HepG2 (cell line): ENCODE data around the gene MMP19. TPM values are rescaled to one million over a fixed set of nuclear protein-coding genes. Genes with fewer than 3 reads are reported as not detected.

Source experiments
- ARNT2 ChIP-seq: sonication (generic); formaldehyde crosslinking; IDR thresholded peaks from 2 replicates; pipeline ENCODE4 v1.8.0; 2022; ENCODE audit warnings: mild to moderate bottlenecking, low read depth, missing genetic modification reagents, moderate library complexity
- CENPBD1 ChIP-seq: sonication (generic); formaldehyde crosslinking; IDR thresholded peaks from 2 replicates; pipeline ENCODE4 v1.8.0; 2022; ENCODE audit warnings: missing genetic modification reagents, low read depth, mild to moderate bottlenecking, borderline replicate concordance
- CSRNP2 ChIP-seq: sonication (generic); formaldehyde crosslinking; conservative IDR thresholded peaks from 2 replicates; pipeline ENCODE4 v1.8.0; 2022; ENCODE audit warnings: low read depth, missing genetic modification reagents
- GMEB1 ChIP-seq: sonication (generic); formaldehyde crosslinking; IDR thresholded peaks from 2 replicates; pipeline ENCODE4 v1.5.1; 2020; ENCODE audit warnings: missing genetic modification reagents, mild to moderate bottlenecking, borderline replicate concordance
- HMGA1 ChIP-seq: sonication (generic); formaldehyde crosslinking; conservative IDR thresholded peaks from 2 replicates; pipeline ENCODE4 v1.4.0; 2020; ENCODE audit warnings: missing genetic modification reagents
- MED1 ChIP-seq: sonication (generic); formaldehyde crosslinking; IDR thresholded peaks from 2 replicates; pipeline ENCODE4 v1.4.0; 2020; ENCODE audit warnings: missing genetic modification reagents
- MEF2D ChIP-seq: sonication (generic); formaldehyde crosslinking; IDR thresholded peaks from 2 replicates; pipeline ENCODE4 v1.5.1; 2020; ENCODE audit warnings: mild to moderate bottlenecking, missing genetic modification reagents
- PLSCR1 ChIP-seq: sonication (generic); formaldehyde crosslinking; IDR thresholded peaks from 2 replicates; pipeline ENCODE4 v1.5.0; 2020; ENCODE audit warnings: missing genetic modification reagents, mild to moderate bottlenecking, borderline replicate concordance
- POGK ChIP-seq: sonication (generic); formaldehyde crosslinking; conservative IDR thresholded peaks from 2 replicates; pipeline ENCODE4 v1.8.0; 2022; ENCODE audit warnings: mild to moderate bottlenecking, moderate library complexity, missing genetic modification reagents
- TFDP2 ChIP-seq: sonication (generic); formaldehyde crosslinking; IDR thresholded peaks from 2 replicates; pipeline ENCODE4 v1.4.0; 2020; ENCODE audit warnings: missing genetic modification reagents
- TOPORS ChIP-seq: sonication (generic); formaldehyde crosslinking; IDR thresholded peaks from 2 replicates; pipeline ENCODE4 v1.8.0; 2023; ENCODE audit warnings: mild to moderate bottlenecking, missing genetic modification reagents
- ZBTB43 ChIP-seq: sonication (generic); formaldehyde crosslinking; conservative IDR thresholded peaks from 2 replicates; pipeline ENCODE4 v1.4.0; 2020; ENCODE audit warnings: missing genetic modification reagents
- ZNF235 ChIP-seq: sonication (generic); formaldehyde crosslinking; IDR thresholded peaks from 2 replicates; pipeline ENCODE4 v1.8.1; 2023; ENCODE audit warnings: mild to moderate bottlenecking, missing genetic modification reagents, borderline replicate concordance
- ZNF281 ChIP-seq: sonication (generic); formaldehyde crosslinking; IDR thresholded peaks from 2 replicates; pipeline ENCODE4 v1.4.0; 2020; ENCODE audit warnings: missing genetic modification reagents, borderline replicate concordance
- polyA plus RNA-seq, 8 experiments: library from polyadenylated mRNA; depleted of rRNA in 3 of 8; stranded (reverse) in 7 of 8; unstranded in 1 of 8; fragments of >200 nt; fragmentation: Illumina TruSeq in 4 of 8; extraction: Trizol in 4 of 8; gene quantifications; 2 replicates each; pipeline versions ENCODE4 v1.2.1 to v1.2.3, GENCODE V29; 2011 to 2016; ENCODE audit warnings: low read depth in 4 of 8, missing spikeins in 1 of 8, mixed read lengths in 1 of 8; ENCODE audit not compliant: insufficient read depth in 1 of 8
- total RNA-seq, 5 experiments: library from RNA; depleted of rRNA; stranded (reverse); fragments of >200 nt; fragmentation: Illumina TruSeq; extraction: Trizol; gene quantifications; 2 replicates each; pipeline ENCODE4 v1.2.3, GENCODE V29; 2016; ENCODE audit warnings: low read depth in 1 of 5

The MMP19 gene
- total and polyA plus RNA-seq, 2 of the 13 experiments (the other 11 are each of a cell fraction or from before 2014, with no cell fraction given): 0.07 to 0.08 TPM

GRCh38 chr12:55817345-55818139 is 25.2 kb downstream of the MMP19 start, which contains the start of the genes ORMDL2 and SARNP (continued):
- TF ChIP-seq POGK (CRISPR knock-in tag) (no peak; the same call in 1 of the 2 replicates), CENPBD1 (CRISPR knock-in tag) (no peak), TOPORS (CRISPR knock-in tag) (peak; percentile 8; the same call in 1 of the 2 replicates), ZNF281 (CRISPR knock-in tag) (no peak), ARNT2 (CRISPR knock-in tag) (peak; percentile 72; the same call in 1 of the 2 replicates), TFDP2 (CRISPR knock-in tag) (peak; percentile 97), ZNF235 (no peak), GMEB1 (CRISPR knock-in tag) (peak; percentile 76), MEF2D (CRISPR knock-in tag) (0 out of 2 replicates have a peak, but pooled peaks have one; percentile 64), CSRNP2 (CRISPR knock-in tag) (peak; percentile 8; the same call in 1 of the 2 replicates), HMGA1 (CRISPR knock-in tag) (no peak), PLSCR1 (CRISPR knock-in tag) (no peak), ZBTB43 (CRISPR knock-in tag) (no peak), MED1 (CRISPR knock-in tag) (no peak; the same call in 1 of the 2 replicates)
